A673 (cell line): ENCODE results near the gene ACSL5.

ENCODE experiments used
- CTCF ChIP-seq: fragments of 300-800, 200-600 bp; sonication (generic); conservative IDR thresholded peaks from 2 replicates; pipeline ENCODE4 v1.5.1; 2017; ENCODE audit warnings: low read depth, mild to moderate bottlenecking, antibody characterized with exemption, low read length, moderate library complexity, mixed read lengths
- EZH2 ChIP-seq: fragments of 200-600 bp; sonication (generic); IDR thresholded peaks from 2 replicates; pipeline ENCODE4 v1.6.1; 2017; ENCODE audit warnings: borderline replicate concordance, low read depth, mild to moderate bottlenecking, mixed read lengths, antibody characterized with exemption, low read length; ENCODE audit not compliant: poor library complexity, severe bottlenecking

- TF ChIP-seq CTCF (no peak), EZH2 (no peak)
Measured at GRCh38 chr10:112441520-112441919, 67.6 kb downstream of the ACSL5 start.
